RPMI7951 (cell line): ENCODE measurements around the gene PNPT1. TPM values are rescaled to one million over a fixed set of nuclear protein-coding genes. Genes with fewer than 3 reads are reported as not detected.
"Not testable (repeated sequence)": the region's sequence is repeated elsewhere in the genome, so short reads cannot be mapped to it uniquely, and the experiment has no call there.

Experiments
- DNase-seq: peaks from one replicate; pipeline ENCODE4 v3.0.0-alpha.2; 2012; ENCODE audit warnings: low read depth
- total RNA-seq: library from RNA; depleted of rRNA; stranded (reverse); fragments of >200 nt; shearing (Covaris generic); gene quantifications from 2 replicates; pipeline ENCODE4 v1.2.3, GENCODE V29; 2014; rRNA removed

Gene PNPT1
- total RNA-seq = 36.1 and 44.6 TPM in 2 replicates

GRCh38 chr2:55693181-55694125 lies at the start of gene PNPT1:
TSS of gene PNPT1 (minus strand) at chr2:55693844. CDS start at chr2:55693823, 21 bp downstream.
- peak; percentile 94 for DNase-seq

DNA sequence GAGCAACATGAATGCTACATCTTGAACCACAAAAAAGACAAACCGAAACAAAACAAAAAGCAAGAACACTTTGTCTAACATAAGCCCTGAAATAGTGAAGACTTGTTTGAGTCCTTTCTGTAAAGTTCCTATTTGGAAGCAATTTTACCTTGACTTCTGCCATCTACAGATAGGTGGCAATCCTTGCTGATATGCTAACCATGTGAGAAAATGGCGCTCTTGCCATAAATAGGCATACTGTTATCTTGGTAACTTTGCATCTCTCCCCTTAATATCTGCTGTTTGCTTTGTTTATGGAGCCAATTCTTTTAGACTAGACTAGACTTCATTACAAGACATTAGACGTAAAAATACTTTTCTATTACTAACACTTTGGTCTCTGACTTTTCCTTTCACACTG lies 49.4 kb upstream of the PNPT1 start:
- DNase-seq = no peak

DNA sequence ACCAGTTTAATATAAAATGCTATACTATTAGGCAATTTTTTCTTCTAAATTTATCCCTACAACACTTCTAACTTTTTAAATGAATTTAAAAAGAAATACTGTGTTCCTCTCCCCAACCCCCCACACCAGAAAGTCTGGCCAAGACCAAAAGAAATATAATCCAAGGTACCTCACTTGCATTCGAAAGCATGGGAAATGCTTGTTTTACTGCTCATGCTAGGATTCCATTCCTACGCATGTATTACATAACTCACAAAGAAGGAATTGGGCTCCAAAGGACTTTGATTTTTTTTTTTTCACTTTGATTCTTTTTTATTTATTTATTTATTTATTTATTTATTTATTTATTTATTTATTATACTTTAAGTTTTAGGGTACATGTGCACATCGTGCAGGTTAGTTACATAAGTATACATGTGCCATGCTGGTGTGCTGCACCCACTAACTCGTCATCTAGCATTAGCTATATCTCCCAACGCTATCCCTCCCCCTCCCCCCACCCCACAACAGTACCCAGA lies 42.4 kb upstream of the PNPT1 start:
- not testable (repeated sequence) for DNase-seq

DNA sequence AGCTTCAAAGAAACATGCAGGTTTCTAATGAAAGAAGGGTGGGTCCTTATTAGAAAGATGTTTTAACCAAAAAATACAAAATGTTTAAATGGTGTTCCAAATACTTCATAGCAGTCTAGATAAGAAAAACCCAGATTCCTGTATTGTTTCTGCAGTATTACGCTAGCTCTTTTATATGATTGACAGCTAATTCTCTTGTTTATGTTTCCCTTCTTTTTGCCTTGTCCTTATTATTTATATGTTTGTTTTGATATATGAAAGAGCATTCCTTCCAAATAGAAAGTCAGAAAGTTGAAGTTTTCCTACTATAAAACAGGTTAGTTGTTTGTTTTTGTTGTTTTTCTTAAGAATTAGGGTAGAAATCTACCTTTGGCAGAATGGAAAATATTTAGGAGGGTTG lies 41.1 kb upstream of the PNPT1 start:
- DNase-seq = no peak

- DNase-seq = no peak
These were observed 39.7 kb upstream of the PNPT1 start for GRCh38 chr2:55733335-55733734.

- no peak for DNase-seq
These were observed 39.2 kb upstream of the PNPT1 start for GRCh38 chr2:55732854-55733253.

- no peak for DNase-seq
These were observed 35.6 kb upstream of the PNPT1 start for GRCh38 chr2:55729136-55729685.

DNA sequence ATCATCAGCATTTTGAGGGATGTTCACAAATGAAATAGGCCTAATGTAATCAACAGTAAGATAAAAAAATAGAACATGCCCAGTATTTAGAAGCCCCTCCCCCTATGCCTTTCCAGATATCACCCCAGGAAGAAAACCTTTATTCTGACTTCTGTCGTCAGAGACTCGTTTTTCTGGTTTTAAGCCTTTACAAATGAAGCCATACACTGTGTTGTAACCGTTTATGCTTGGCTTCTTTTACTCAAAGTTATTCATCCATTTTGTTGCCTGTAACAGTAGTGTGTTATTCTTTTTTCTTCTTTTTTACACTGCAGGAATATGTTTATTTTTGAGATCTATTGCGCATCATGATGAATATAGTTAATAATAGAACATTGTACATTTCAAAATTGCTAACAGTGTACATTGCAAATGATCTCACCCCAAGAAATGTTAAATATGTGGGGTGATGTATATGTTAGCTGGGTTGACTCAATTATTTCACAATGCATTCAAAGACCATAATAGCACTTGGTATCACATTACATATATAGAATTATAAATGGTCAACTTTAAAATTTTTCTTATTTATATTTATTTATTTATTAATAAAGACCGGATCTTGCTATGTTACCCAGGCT lies 28.1 kb upstream of the PNPT1 start:
- DNase-seq = no peak

GRCh38 chr2:55720417-55720816 lies 26.8 kb upstream of the PNPT1 start:
- DNase-seq = peak; percentile 3

DNA sequence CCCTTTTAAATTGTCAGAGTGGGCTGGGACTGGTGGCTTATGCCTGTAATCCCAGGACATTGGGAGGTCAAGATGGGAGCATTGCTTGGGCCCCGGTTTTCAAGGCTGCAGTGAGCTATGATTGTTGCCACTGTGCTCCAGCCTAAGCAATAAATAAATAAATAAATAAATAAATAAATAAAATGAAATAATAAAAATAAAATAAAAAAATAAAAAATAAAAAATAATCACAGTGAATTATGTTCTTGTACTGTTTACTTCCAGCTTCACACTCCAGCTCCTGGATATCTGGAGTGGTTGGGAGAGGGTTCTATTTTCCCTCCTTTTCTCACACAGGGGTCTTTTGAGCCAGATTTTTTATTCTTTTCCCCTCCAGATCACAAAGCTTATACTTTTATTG lies 26.2 kb upstream of the PNPT1 start:
- no peak for DNase-seq

- DNase-seq = peak; percentile 62
These were observed 24.7 kb upstream of the PNPT1 start for GRCh38 chr2:55718165-55719008.

- DNase-seq = no peak
These were observed 22.0 kb upstream of the PNPT1 start for GRCh38 chr2:55715626-55716025.

DNA sequence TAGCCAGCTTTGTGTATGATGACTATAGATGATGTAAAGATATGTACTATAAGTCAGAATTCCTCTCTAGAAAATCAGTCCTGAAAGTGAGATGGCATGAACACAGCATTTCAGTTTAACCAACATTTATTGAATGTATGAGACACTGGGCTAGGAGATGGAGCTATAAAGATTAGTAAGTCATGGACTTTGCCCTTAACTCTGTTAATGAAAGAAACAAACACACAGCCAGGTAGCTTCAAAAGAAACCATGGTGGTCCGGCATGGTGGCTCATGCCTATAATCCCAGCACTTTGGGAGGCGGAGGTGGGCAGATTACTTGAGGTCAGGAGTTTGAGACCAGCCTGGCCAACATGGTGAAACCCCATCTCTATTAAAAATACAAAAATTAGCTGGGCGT lies 21.5 kb upstream of the PNPT1 start:
- not testable (repeated sequence) for DNase-seq

- no peak for DNase-seq
These were observed 18.9 kb upstream of the PNPT1 start for GRCh38 chr2:55712477-55713060.

- DNase-seq = no peak
These were observed 16.4 kb upstream of the PNPT1 start for GRCh38 chr2:55710025-55710424.

DNA sequence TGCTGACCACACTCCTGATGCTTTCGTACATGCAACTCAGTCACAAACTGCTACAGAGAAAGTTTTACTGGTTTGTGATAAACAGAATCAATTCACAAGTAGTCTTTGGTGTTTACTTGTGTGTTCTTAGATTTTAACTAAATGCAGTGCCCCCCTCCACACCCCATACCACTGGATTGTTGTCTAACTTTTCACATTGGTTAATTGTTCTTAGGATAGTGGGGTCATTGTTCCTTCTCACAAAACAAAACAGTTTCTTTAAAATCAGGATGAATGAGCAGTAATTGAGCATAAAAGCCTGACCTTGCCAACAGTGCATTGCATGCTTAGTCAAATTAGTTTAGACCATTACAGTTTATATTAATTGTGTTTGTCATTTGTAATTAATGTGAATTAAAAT lies 14.1 kb upstream of the PNPT1 start:
- DNase-seq = no peak

DNA sequence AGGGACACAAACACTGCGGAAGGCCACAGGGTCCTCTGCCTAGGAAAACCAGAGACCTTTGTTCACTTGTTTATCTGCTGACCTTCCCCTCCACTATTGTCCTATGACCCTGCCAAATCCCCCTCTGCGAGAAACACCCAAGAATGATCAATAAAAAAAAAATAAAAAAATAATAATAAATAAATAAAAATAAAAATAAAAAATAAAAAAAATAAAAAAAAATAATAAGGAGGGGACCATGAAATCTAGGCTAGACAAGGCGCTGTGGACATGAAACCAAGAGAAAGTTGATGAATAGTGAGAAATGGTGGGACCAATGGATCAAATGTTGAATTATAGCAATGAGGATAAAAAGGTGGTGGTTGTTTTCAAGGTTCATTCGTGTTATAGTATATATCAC lies 12.6 kb upstream of the PNPT1 start:
- DNase-seq = not testable (repeated sequence)

GRCh38 chr2:55705027-55705653 lies 11.5 kb upstream of the PNPT1 start:
- peak; percentile 37 for DNase-seq

DNA sequence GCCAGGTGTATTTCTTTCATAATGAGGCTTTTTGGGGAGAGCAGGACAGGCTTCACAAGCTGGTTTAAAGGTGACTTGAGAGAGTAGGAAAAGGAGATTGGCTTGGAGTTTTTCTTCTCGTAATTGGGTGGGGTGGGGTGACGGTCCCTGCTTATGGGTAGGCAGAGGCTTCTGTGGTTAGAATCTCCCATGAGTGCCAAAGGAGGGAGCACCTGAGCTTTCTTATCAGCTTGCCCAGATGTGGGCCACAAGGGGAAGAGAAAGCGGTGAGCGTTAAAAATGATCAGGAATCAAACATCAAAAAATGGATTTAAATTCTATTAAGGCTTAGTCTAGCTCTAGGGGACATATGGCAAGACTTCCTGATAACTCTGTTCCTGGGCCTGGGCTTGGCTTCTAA lies 9.7 kb upstream of the PNPT1 start:
- DNase-seq = no peak

DNA sequence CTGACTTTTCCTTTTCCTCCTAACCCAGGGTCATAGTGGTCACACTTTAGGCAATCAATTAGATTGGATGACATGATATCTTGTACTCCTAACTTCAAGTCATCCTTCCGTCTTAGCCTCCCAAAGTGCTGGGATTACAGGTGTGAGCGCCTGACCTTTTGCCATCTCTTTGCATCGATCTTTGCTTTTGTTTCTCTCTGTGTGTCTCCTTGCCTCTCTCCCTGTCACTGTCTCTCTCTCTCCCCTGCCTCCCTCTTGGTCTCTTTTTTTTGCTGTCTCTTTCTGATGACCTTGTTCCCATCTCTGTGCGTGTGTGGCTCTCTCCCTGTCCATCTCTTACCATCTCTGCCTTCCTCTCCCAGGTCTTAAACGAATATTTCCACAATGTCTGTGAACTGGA lies 904 bp downstream of the PNPT1 start:
- DNase-seq = not testable (repeated sequence)

DNA sequence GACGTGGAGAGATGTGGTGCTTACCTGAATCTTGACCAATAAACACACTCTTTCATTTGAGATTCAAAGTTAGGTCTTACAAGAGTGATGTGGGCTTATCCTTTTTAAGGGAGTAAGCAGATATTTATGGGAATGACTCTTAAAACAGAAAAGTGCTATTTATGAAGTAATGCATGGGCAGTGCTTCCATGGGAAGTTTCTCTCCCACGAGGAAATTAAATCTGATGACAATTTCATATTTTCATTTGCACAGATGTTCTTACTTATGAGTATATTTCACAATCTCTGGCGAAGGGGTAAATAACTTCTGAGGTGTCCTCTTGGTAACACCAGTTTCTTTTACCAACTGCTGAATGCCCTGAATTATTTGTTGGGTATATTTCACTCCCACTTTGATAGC lies 21.0 kb downstream of the PNPT1 start:
- no peak for DNase-seq
